MM.1S (cell line): ENCODE measurements around the gene TTBK1.

Source experiments
- DNase-seq: peaks from one replicate; pipeline ENCODE4 v3.0.0-alpha.2; 2015
- H2AFZ ChIP-seq: fragments of 300-600 bp; sonication (generic); 2 replicates; pipeline ENCODE4 v1.6.0; 2016; ENCODE audit warnings: antibody characterized with exemption, low read length
- H3F3A ChIP-seq: fragments of 300-600 bp; sonication (generic); 2 replicates; pipeline ENCODE4 v1.6.1; 2016; ENCODE audit warnings: mild to moderate bottlenecking, antibody characterized with exemption, low read length, moderate library complexity, mixed read lengths; ENCODE audit not compliant: insufficient read depth
- H3K27ac ChIP-seq: fragments of 300-600 bp; sonication (generic); 2 replicates; pipeline ENCODE4 v1.5.1; 2016; ENCODE audit warnings: mild to moderate bottlenecking, low read length
- H3K27me3 ChIP-seq: fragments of 300-600 bp; sonication (generic); replicated peaks from 2 replicates; pipeline ENCODE4 v1.6.0; 2016; ENCODE audit warnings: low read length; ENCODE audit not compliant: insufficient read depth
- H3K36me3 ChIP-seq: fragments of 300-600 bp; sonication (generic); replicated peaks from 2 replicates; pipeline ENCODE4 v1.6.1; 2016; ENCODE audit warnings: mild to moderate bottlenecking, low read length, mixed read lengths; ENCODE audit not compliant: insufficient read depth
- H3K4me1 ChIP-seq: fragments of 300-600 bp; sonication (generic); 2 replicates; pipeline ENCODE4 v1.6.1; 2016; ENCODE audit warnings: low read length, mixed read lengths
- H3K4me2 ChIP-seq: fragments of 300-600 bp; sonication (generic); 2 replicates; pipeline ENCODE4 v1.6.0; 2016; ENCODE audit warnings: low read depth, low read length
- H3K4me3 ChIP-seq: fragments of 300-600 bp; sonication (generic); 2 replicates; pipeline ENCODE4 v1.5.1; 2016; ENCODE audit warnings: low read length, mixed read lengths
- H3K79me2 ChIP-seq: fragments of 300-600 bp; sonication (generic); 2 replicates; pipeline ENCODE4 v1.6.1; 2016; ENCODE audit warnings: mixed run types, low read length, mixed read lengths
- H3K9ac ChIP-seq: fragments of 300-600 bp; sonication (generic); 2 replicates; pipeline ENCODE4 v1.6.1; 2016; ENCODE audit warnings: low read length, mixed read lengths
- H3K9me2 ChIP-seq: fragments of 300-600 bp; sonication (generic); replicated peaks from 2 replicates; pipeline ENCODE4 v1.6.1; 2016; ENCODE audit warnings: mild to moderate bottlenecking, low read length, mixed read lengths; ENCODE audit not compliant: insufficient read depth
- H3K9me3 ChIP-seq: fragments of 300-600 bp; sonication (generic); replicated peaks from 2 replicates; pipeline ENCODE4 v1.6.1; 2016; ENCODE audit warnings: mild to moderate bottlenecking, low read length, mixed read lengths; ENCODE audit not compliant: insufficient read depth
- H4K20me1 ChIP-seq: fragments of 300-600 bp; sonication (generic); 2 replicates; pipeline ENCODE4 v1.6.1; 2016; ENCODE audit warnings: mild to moderate bottlenecking, low read length, moderate library complexity, mixed read lengths; ENCODE audit not compliant: insufficient read depth
- CTCF ChIP-seq: fragments of 300-600 bp; sonication (generic); IDR thresholded peaks from 2 replicates; pipeline ENCODE4 v1.5.1; 2016; ENCODE audit warnings: antibody characterized with exemption, low read length, mixed read lengths
- EZH2 ChIP-seq: fragments of 300-600 bp; sonication (generic); optimal IDR thresholded peaks from 2 replicates; pipeline ENCODE3; 2017; ENCODE audit warnings: low read depth, mild to moderate bottlenecking, antibody characterized with exemption, low read length, mixed read lengths
- EZH2phosphoT487 ChIP-seq: fragments of 300-600 bp; sonication (generic); IDR thresholded peaks from 2 replicates; pipeline ENCODE4 v1.6.1; 2018; ENCODE audit warnings: antibody characterized with exemption, low read length

The TTBK1 gene

GRCh38 chr6:43331470-43331869 lies 88.2 kb downstream of the TTBK1 start:
- no peak for TF ChIP-seq EZH2
- TF ChIP-seq CTCF, result no peak
- no peak for TF ChIP-seq EZH2phosphoT487
- no peaks in the 10 kb centered on the region for H3K9me3 ChIP-seq
- no peaks in the 10 kb centered on the region for H4K20me1 ChIP-seq
- H3K79me2 ChIP-seq, result no peaks in the 10 kb centered on the region
- H3K9me2 ChIP-seq, result no peaks in the 10 kb centered on the region
- no peak for DNase-seq
- H3K9ac ChIP-seq, result no peak overlapping the region
- no peak overlapping the region for H3K4me3 ChIP-seq
- H3K4me2 ChIP-seq, result no peak overlapping the region
- H3K27me3 ChIP-seq, result no peaks in the 10 kb centered on the region
- H3K27ac ChIP-seq, result no peak overlapping the region
- H3K36me3 ChIP-seq, result no peaks in the 10 kb centered on the region
- no peaks in the 10 kb centered on the region for H3K4me1 ChIP-seq
- no peak overlapping the region for H2AFZ ChIP-seq
- no peaks in the 10 kb centered on the region for H3F3A ChIP-seq

- H3K9ac ChIP-seq, result no peak overlapping the region
- no peak overlapping the region for H3K4me2 ChIP-seq
- H3K27ac ChIP-seq, result no peak overlapping the region
- no peaks in the 10 kb centered on the region for H3K9me3 ChIP-seq
- H3K27me3 ChIP-seq, result no peaks in the 10 kb centered on the region
- TF ChIP-seq CTCF, result no peak
- no peak for TF ChIP-seq EZH2phosphoT487
- no peak for TF ChIP-seq EZH2
- no peaks in the 10 kb centered on the region for H3K36me3 ChIP-seq
- no peaks in the 10 kb centered on the region for H3F3A ChIP-seq
- no peaks in the 10 kb centered on the region for H4K20me1 ChIP-seq
- H3K4me3 ChIP-seq, result no peak overlapping the region
- no peak for DNase-seq
- H3K79me2 ChIP-seq, result no peaks in the 10 kb centered on the region
- no peaks in the 10 kb centered on the region for H3K4me1 ChIP-seq
- H3K9me2 ChIP-seq, result no peaks in the 10 kb centered on the region
- H2AFZ ChIP-seq, result no peak overlapping the region
Measured at GRCh38 chr6:43331891-43332290, 88.6 kb downstream of the TTBK1 start.

- H3K4me3 ChIP-seq, result no peak overlapping the region
- no peaks in the 10 kb centered on the region for H3K9me2 ChIP-seq
- H3K9ac ChIP-seq, result no peak overlapping the region
- no peaks in the 10 kb centered on the region; the same call in 1 of the 2 replicates for H3F3A ChIP-seq
- no peak for TF ChIP-seq EZH2phosphoT487
- peak; percentile 37 for TF ChIP-seq CTCF
- H3K79me2 ChIP-seq, result no peaks in the 10 kb centered on the region
- H3K27me3 ChIP-seq, result no peaks in the 10 kb centered on the region
- no peaks in the 10 kb centered on the region for H3K9me3 ChIP-seq
- H3K27ac ChIP-seq, result no peak overlapping the region
- no peaks in the 10 kb centered on the region for H4K20me1 ChIP-seq
- no peak overlapping the region for H3K4me2 ChIP-seq
- no peaks in the 10 kb centered on the region for H3K36me3 ChIP-seq
- no peak overlapping the region for H2AFZ ChIP-seq
- peaks cover 12% of the 10 kb centered on the region for H3K4me1 ChIP-seq
- DNase-seq, result no peak
Measured at GRCh38 chr6:43334466-43335095, 91.3 kb downstream of the TTBK1 start.
